Brain microvascular endothelial cell (primary cell): ENCODE data around the gene SERGEF.

Experiments used
- DNase-seq: peaks from one replicate; pipeline ENCODE4 v3.0.0-alpha.2; 2020
- H3K27ac ChIP-seq: fragments of 250-450 bp; sonication (Bioruptor Pico); 2 replicates; pipeline ENCODE4 v1.5.1; 2020; ENCODE audit warnings: mild to moderate bottlenecking, moderate library complexity
- H3K27me3 ChIP-seq: fragments of 250-450 bp; sonication (Bioruptor Pico); replicated peaks from 2 replicates; pipeline ENCODE4 v1.5.1; 2020; ENCODE audit warnings: mild to moderate bottlenecking
- H3K36me3 ChIP-seq: fragments of 250-450 bp; sonication (Bioruptor Pico); replicated peaks from 2 replicates; pipeline ENCODE4 v1.5.1; 2020; ENCODE audit warnings: mild to moderate bottlenecking
- H3K4me3 ChIP-seq: 2 replicates; pipeline ENCODE4 v1.5.1; 2011; ENCODE audit warnings: low read depth, mild to moderate bottlenecking, control low read depth, low read length, moderate library complexity
- in situ Hi-C: cut with HindIII; loops from 2 replicates; pipeline ENCODE4 v1.10.0; 2017; ENCODE audit warnings: low sequenced_read_pairs, low pct_ligation_motif_present
- TF ChIP-seq, protein P1 (sequence below): IDR thresholded peaks from 2 replicates; pipeline ENCODE4 v1.5.1; 2011; ENCODE audit warnings: low read depth, mild to moderate bottlenecking, moderate library complexity, low read length, control low read depth, inconsistent platforms; ENCODE audit errors: missing control alignments

The SERGEF gene

DNA sequence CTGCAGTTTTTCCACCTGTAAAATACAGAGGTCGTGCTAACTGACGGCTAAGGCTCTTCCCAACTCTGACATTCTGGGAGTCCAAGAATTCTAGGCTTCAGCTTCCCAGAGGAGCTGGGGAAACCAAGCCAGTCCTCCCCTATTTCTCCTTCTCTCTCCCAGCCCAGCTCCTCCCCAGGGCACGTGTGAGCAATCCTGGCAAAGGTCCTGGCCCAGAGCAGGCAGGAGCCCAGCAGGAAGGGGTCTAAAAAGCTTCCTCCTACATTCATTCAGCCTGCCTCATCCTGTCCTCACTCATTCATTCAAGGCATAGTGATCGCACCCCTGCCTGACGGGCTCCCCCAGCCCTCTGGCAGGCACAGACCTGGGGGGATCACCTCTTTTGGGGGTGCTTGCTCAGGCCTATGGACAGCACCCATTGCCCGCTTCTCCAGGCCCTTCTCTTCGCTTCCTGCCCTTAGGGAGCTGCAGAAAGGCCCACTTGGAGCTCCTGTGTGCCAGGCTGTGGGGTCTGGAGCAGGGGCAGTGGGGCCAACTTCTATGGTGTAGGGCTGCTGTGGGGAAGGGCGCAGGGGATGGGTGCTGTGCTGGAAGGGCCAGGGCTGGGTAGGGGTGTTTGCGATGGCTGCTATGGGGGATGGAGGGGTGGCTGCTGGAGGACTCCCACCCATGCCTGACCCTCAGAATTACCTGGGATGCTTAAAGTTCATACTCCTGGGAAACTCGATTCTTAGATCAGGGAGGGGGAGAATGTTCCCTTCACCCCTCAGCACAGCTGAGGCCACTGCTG, 268.5 kb downstream of the SERGEF start:
- TF ChIP-seq, protein P1, sequence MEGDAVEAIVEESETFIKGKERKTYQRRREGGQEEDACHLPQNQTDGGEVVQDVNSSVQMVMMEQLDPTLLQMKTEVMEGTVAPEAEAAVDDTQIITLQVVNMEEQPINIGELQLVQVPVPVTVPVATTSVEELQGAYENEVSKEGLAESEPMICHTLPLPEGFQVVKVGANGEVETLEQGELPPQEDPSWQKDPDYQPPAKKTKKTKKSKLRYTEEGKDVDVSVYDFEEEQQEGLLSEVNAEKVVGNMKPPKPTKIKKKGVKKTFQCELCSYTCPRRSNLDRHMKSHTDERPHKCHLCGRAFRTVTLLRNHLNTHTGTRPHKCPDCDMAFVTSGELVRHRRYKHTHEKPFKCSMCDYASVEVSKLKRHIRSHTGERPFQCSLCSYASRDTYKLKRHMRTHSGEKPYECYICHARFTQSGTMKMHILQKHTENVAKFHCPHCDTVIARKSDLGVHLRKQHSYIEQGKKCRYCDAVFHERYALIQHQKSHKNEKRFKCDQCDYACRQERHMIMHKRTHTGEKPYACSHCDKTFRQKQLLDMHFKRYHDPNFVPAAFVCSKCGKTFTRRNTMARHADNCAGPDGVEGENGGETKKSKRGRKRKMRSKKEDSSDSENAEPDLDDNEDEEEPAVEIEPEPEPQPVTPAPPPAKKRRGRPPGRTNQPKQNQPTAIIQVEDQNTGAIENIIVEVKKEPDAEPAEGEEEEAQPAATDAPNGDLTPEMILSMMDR: no peak
- in situ Hi-C loops: loop anchor here (25.0 kb wide), 1 partner anchor 243 kb away; no protein-coding TSS in a partner anchor
- Histone ChIP-seq H3K4me3 (no peak overlapping the region), H3K27ac (no peak overlapping the region), H3K27me3 (peaks cover 2% of the 10 kb centered on the region), H3K36me3 (no peaks in the 10 kb centered on the region)
- DNase-seq: no peak

DNA sequence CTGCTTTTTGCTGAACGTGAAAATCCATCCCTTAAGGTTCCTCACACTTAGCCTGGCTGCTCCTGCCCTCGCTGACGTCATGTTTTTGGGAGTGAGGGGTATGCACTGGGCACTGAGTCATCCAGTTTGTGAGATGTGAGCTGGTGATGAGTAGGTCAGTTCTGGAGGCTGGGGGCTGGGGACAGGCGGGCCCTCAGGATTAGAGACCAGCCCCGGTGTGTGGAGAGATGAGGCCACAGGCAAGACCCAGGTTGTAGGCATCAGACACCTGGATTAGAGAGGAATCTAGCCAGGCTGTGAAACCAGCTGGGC, 269.1 kb downstream of the SERGEF start:
- H3K27me3 ChIP-seq: peaks cover 6% of the 10 kb centered on the region
- H3K27ac ChIP-seq: no peak overlapping the region
- TF ChIP-seq, protein P1: no peak
- in situ Hi-C loops: loop anchor here (25.0 kb wide), 1 partner anchor 244 kb away; no protein-coding TSS in a partner anchor
- no peaks in the 10 kb centered on the region for H3K36me3 ChIP-seq
- DNase-seq: no peak
- no peak overlapping the region for H3K4me3 ChIP-seq

- in situ Hi-C loops: loop anchor here (25.0 kb wide), 1 partner anchor 244 kb away; no protein-coding TSS in a partner anchor
- Histone ChIP-seq H3K4me3 (no peak overlapping the region), H3K36me3 (no peaks in the 10 kb centered on the region), H3K27me3 (peaks cover 11% of the 10 kb centered on the region), H3K27ac (no peak overlapping the region)
- TF ChIP-seq, protein P1: no peak
- no peak for DNase-seq
These were observed 269.6 kb downstream of the SERGEF start for GRCh38 chr11:17743026-17743807.

GRCh38 chr11:17742019-17742418, 270.8 kb downstream of the SERGEF start:
- no peaks in the 10 kb centered on the region for H3K36me3 ChIP-seq
- H3K4me3 ChIP-seq: no peak overlapping the region
- DNase-seq: no peak
- TF ChIP-seq, protein P1: no peak
- peaks cover 21% of the 10 kb centered on the region for H3K27me3 ChIP-seq
- in situ Hi-C loops: loop anchor here (25.0 kb wide), 1 partner anchor 245 kb away; no protein-coding TSS in a partner anchor
- H3K27ac ChIP-seq: no peak overlapping the region

GRCh38 chr11:17741487-17741886, 271.4 kb downstream of the SERGEF start:
- DNase-seq: no peak
- H3K36me3 ChIP-seq: no peaks in the 10 kb centered on the region
- peaks cover 26% of the 10 kb centered on the region for H3K27me3 ChIP-seq
- H3K27ac ChIP-seq: no peak overlapping the region
- H3K4me3 ChIP-seq: no peak overlapping the region
- TF ChIP-seq, protein P1: no peak
- in situ Hi-C loops: loop anchor here (25.0 kb wide), 1 partner anchor 246 kb away; no protein-coding TSS in a partner anchor
